Choroid plexus epithelial cell (primary cell): Measurements from ENCODE around the gene DMTF1.

Experiments
- DNase-seq: peaks from one replicate; pipeline ENCODE4 v3.0.0-alpha.2; 2010; ENCODE audit warnings: low read depth
- H3K4me3 ChIP-seq: 2 replicates; pipeline ENCODE4 v1.5.1; 2011; ENCODE audit warnings: low read depth, mild to moderate bottlenecking, control low read depth, low read length, moderate library complexity
- CTCF ChIP-seq: conservative IDR thresholded peaks from 2 replicates; pipeline ENCODE4 v1.5.1; 2011; ENCODE audit warnings: low read depth, mild to moderate bottlenecking, control low read depth, inconsistent platforms, low read length, moderate library complexity

Gene DMTF1

GRCh38 chr7:87220026-87220733 lies 67.9 kb downstream of the DMTF1 start:
- DNase-seq = peak; percentile 75
- peak overlapping the region; percentile 94 for H3K4me3 ChIP-seq
- no peak for TF ChIP-seq CTCF

- peak overlapping the region; percentile 94 for H3K4me3 ChIP-seq
- TF ChIP-seq CTCF = no peak
- peak; percentile 23 for DNase-seq
These were observed 68.5 kb downstream of the DMTF1 start for GRCh38 chr7:87220734-87221215.

GRCh38 chr7:87223666-87224065 lies 71.4 kb downstream of the DMTF1 start:
- TF ChIP-seq CTCF = no peak
- DNase-seq = no peak
- H3K4me3 ChIP-seq = no peak overlapping the region

- H3K4me3 ChIP-seq = no peak overlapping the region
- DNase-seq = peak; percentile 26
- TF ChIP-seq CTCF = no peak
These were observed 73.4 kb downstream of the DMTF1 start for GRCh38 chr7:87225696-87226095.

- no peak for DNase-seq
- H3K4me3 ChIP-seq = no peak overlapping the region
- no peak for TF ChIP-seq CTCF
These were observed 74.2 kb downstream of the DMTF1 start for GRCh38 chr7:87226495-87226894.

GRCh38 chr7:87231258-87231657 lies 79.0 kb downstream of the DMTF1 start:
- TF ChIP-seq CTCF = no peak
- no peak overlapping the region for H3K4me3 ChIP-seq
- DNase-seq = no peak

GRCh38 chr7:87231711-87232110 lies 79.5 kb downstream of the DMTF1 start:
- no peak for TF ChIP-seq CTCF
- no peak for DNase-seq
- H3K4me3 ChIP-seq = no peak overlapping the region
